HG03280 (cell line): ENCODE measurements around the gene ZNF536.
"Not testable (repeated sequence)": the region's sequence is repeated elsewhere in the genome, so short reads cannot be mapped to it uniquely, and the experiment has no call there.

ENCODE experiments used
- ATAC-seq: cut with Tn5 transposase; IDR thresholded peaks from one replicate; pipeline ENCODE4 v1.9.1; 2021; ENCODE audit warnings: mild to moderate bottlenecking, moderate library complexity; ENCODE audit not compliant: unreplicated experiment

The ZNF536 gene

DNA sequence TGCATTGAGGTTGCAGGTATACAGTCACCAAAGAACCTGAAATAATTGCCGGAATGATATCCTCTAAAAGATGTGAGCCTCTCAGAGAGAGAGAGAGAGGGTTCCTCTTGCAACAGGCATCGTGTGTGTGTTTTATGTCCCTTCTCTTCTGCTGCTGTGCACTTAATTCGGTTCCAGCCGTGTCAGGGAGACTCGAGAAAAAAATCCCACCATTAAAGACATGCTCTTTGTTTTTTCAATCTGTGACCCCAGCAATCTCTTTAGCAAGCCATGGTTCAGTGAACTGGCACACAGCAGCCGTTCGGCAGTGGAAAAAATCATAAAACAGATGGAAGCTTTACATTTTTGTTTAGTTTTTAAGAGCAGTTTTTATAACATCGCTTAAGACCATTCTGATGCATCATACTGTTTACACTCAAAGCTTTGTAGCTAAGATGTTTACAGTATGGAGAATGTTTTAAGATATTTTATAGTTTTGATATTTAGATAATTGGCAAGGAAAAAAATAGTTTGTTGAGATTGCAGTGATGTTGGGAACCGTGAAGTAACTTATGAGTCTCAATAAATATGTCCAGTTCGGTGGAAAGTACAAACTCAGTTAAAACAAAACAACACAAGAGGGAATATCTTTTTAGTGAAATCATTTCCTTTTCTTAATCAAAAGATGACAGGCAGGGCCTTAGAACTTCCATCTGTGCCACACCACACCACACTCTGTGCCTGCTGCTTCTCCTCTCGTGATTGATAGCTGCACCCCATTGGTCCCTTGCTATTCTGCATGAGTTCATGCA lies 31.2 kb upstream of the ZNF536 start:
- ATAC-seq = no peak

DNA sequence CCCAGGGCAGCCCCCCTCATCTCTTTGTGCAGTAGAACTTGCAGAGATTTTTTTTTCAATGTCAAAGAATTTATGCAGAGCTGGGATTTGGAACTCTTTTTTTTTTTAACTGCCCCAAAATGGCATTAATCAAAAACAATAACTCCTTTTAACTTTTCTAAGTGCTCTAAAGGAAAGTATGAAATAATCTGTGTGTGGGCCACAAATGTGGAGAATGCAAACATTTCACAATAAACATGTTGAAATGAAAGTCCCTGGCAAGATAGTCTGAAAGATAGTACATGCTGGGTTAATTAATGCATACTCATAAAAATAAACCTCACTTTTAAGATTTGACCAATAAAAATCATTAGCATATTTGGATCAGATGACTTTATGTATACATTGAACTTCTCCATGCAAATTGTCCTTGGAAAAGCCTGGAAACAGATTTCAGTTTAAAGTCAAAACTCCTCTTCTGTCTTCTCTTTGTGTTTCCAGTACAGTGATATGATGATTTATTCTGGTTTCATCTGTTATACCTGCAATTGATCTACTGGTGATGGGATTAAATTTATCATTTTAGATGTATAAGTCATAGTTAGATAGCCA lies 30.5 kb upstream of the ZNF536 start:
- ATAC-seq = no peak

- ATAC-seq = no peak
These were observed 29.3 kb upstream of the ZNF536 start for GRCh38 chr19:30342901-30343300.

DNA sequence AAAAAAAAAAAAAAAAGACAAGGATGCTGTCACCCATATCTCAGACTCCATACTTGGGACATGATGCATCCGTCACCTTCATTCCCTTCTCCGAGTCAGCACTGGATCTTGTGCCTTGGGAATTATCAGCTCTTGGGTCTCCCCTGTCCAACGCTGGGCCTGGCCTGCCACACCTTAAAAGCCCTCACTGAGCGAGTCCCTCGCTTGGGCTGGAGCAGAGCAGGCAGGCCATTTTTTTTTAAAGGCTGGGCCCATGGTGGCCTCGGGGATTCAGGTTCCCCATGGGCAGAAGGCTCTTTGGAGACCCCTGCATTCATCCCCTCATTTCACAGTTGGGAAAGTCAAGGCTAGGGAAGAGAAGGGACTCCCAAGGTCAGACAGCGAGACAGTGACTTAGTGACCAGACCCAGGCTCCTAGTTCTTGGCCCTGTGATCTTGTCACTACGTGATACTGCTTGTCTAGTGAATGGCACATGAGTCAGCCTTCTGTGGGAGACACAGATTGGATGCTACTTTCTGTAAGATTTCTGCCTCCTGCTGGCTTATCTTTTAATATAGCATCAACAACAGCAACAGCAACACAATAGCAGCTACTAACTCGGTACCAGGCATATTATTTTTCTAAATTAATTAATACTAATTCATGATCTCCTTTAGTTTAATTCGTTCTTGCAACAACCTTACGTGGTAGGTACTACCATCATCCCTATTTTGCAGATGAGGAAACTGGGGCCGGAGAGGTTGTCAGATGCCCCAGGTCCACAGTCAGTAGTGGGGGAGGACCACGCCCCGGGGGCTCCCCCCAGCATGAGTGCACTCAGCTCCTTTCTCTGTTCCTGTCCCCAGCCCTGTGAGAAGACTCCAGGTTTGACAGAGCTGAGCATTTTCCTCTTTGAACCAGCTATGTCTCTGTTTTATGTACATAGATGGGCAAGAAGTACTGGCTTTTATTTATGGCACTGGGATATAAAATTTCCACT lies 27.4 kb upstream of the ZNF536 start:
- ATAC-seq = no peak

DNA sequence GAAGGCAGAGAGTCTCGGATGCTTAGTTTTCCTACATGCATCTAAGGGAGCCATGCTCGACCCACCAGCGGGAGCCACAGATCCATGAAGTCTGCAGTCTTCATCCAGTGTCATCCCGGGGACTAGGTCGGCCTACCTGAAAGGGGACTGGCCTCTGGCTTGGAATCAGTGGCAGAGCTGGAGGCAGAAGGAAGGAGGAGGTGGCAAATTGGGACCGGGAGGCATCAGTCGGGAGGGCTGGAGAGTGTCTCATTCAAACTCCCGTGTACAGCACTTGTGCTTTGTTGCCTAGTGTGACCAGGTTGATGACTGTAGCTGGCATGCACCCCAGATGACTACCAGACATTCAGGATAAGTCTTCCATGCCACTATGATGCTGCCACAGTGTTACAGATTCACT lies 26.5 kb upstream of the ZNF536 start:
- ATAC-seq = no peak

DNA sequence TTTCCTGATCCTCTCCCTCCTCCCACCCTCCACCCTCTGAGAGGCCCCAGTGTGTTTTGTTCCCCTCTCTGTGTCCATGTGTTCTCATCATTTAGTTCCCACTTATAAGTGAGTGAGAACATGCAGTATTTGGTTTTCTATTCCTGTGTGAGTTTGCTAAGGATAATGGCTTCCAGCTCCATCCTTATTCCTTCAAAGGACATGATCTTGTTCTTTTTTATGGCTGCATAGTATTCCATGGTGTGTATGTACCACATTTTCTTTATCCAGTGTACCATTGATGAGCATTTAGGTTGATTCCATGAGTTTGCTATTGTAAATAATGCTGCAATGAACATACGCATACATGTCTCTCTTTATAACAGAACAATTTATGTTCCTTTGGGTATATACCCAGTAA lies 25.7 kb upstream of the ZNF536 start:
- not testable (repeated sequence) for ATAC-seq

DNA sequence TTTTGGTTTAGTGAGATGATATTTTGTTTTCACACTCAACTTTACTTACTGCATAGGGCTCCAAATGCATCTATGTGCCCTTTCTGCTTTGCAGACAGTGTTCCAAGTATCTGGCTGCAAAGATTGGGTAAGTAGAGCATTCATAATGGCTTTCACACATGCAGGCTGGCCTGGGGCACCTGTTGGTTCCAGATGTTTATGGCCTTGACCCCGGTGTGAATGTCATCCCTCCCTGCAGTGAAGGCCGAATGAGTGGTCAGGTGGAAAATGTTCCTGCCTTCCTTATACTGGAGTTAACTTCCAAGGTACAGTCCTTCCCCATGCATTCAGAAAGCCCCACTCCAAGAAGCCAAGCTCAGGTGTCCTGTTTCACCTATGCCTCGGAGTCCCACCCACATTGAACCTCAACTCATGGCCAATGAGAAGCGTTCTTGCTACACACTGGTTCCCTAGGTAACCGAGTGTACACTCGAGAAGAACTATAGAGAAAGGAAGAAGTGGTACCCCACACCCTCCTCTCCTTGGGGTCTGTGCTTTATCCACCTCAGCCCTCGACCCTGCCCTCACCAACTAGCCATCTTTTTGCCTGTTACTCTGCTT lies 23.0 kb upstream of the ZNF536 start:
- ATAC-seq = no peak

DNA sequence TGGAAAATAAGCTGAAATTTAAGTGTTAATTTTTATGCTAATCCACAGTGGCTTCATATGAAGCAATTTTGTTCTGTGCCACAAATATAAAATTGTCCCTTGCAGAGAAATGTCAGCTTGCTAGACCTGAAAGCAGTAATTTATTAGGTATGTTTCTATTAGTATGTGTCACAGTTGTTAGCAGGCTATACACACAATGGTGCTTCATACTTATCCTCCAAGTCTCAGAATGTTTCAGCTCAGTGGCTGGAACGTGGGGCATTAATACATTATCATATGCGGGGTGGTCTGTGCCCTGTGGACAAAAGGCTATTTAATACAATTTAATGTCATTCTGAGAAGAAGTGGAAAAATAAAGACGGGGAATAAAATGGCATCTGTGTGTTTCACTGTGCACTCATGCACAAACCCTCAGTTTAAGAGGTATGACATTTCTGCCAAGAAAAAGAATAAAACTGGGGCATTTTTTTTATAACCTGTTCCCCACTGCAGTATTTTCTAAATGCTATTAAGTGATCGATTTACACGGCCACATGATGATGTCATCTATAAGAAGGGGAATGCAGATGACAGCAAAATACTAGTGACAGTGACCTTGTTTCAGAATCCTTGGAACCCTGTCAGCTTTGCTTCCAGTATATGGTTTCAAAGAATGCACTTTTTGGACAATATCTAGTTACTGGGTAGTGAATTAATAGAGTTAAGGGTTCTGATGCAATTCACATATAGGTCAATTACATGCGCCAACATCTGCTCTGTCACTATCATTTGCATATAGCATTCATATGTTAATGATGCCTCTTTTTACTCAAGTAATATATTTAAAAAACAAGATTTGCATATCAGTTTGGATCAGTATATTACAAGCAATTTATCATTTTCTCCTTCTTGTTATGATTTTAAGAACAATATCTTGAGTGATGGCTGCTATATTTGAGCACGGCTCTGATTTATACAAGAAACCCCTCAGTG lies 21.2 kb upstream of the ZNF536 start:
- ATAC-seq = no peak

- no peak for ATAC-seq
These were observed 20.4 kb upstream of the ZNF536 start for GRCh38 chr19:30351774-30352173.

DNA sequence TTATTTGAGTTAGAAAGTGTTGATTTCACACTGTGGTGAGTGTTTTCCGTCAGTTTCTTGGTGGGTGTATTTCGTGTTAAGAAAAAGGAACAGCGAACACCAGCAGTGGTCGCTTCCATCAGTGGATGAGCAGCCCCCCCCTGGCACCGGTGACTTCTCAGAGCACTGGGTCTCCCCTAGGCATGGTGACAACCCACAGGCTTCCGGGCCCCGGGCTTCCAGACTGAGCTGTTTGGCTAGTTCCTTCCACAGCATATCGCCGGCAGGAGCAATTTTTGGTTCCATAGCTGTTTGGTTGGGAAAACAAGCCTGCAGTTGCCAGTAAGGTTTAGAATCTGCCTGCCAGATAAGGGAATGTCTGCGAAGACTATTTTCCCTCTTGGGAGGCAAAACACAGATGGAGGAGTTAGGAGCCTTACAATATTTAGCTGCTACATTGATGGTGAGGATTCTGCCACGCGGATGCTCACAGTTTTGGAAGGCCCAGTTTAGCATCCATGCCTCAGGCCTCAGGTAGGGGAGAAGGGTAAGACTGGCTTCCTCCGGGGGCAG lies 18.7 kb upstream of the ZNF536 start:
- no peak for ATAC-seq

GRCh38 chr19:30355586-30355985 lies 16.6 kb upstream of the ZNF536 start:
- ATAC-seq = no peak

DNA sequence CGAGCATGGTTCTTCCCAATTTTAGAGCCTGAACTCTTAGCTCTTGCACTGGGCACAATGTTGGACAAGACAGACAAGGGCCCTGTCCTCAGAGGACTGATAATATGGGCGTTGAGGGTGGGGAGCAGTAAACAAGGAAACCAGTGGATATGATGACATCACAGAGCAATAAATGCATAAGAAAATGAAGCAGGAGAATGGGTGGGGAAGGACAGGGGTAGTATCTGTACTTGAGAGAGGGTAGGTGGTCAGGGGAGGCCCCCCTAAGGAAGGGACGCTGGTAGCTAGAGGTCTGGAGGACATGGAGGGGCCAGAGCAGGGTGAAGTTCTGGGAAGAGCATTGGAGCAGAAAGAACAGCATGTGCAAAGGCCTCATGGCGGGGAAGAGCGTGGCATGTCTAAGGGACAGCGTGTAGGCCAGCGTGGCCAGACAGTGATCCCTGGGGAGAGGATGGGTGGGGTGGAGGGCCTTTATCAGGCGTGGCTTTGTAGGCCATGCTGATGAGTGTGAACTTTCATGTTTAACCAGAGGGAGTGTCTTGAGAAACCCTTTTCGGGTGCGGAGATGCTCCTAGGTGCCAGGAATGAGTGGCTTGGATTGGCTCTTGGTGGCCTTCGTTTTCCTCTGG lies 15.1 kb upstream of the ZNF536 start:
- no peak for ATAC-seq

DNA sequence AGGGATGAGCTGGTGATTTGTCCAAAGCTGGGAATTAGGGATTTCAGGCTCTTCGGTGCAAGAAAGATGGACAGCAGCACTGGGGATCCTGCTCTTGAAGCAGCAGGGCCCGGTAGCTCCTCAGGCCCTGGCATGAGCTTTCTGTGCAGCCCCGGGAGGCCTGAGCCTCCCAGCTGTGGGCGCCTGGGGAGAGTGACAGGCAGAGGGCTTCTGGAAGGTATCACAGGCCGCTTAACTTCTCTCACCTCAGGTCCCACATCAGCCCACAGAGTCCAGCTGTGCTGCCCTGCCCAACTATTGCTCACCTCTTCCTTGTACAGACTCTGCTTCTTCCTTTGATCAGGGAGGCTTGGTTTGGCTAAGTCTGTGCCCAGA lies 14.6 kb upstream of the ZNF536 start:
- no peak for ATAC-seq

GRCh38 chr19:30358319-30358718 lies 13.9 kb upstream of the ZNF536 start:
- ATAC-seq = no peak

- no peak for ATAC-seq
These were observed 13.2 kb upstream of the ZNF536 start for GRCh38 chr19:30358821-30359580.

DNA sequence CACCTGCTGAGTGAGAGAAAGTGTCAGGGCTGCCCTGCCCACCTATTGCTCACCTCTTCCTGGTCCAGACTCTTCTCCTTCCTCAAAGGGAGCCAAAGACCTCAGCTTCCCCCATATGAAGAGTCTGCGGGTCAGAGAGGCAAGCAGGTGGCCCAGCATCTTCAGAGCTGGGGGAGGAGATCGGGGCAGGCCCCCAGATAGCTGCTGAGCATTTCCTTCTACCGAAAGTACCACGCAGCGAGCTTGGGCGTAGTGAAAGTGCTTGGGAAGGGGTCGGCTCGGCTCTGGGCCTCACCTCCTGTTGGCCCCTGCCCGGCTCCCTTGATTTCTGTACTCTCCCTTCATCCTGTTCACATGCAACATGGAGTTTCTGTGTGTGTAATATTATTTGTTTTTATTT lies 12.2 kb upstream of the ZNF536 start:
- ATAC-seq = no peak

- ATAC-seq = no peak
These were observed 11.6 kb upstream of the ZNF536 start for GRCh38 chr19:30360376-30361106.

DNA sequence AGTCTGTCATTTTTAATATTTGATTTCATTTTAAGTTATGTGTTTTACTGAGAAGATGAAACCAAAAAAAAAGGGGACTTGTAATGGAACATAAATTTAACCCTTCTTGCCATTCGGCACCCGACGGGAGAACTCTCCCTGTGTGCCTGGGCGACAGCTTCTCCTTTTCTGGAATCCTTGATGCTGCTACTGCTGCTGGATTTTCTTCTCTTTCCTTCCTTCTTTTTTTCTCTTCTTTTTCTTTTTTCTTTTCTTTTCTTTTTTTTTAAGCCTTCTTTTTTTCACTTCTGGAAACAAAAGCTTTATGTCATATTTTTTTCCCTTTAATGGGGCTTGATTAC lies 11.1 kb upstream of the ZNF536 start:
- no peak for ATAC-seq
